Measurements from ENCODE around the gene SNX17.
"Not testable (repeated sequence)": the region's sequence is repeated elsewhere in the genome, so short reads cannot be mapped to it uniquely, and the experiment has no call there.

SNX17 gene, protein sequence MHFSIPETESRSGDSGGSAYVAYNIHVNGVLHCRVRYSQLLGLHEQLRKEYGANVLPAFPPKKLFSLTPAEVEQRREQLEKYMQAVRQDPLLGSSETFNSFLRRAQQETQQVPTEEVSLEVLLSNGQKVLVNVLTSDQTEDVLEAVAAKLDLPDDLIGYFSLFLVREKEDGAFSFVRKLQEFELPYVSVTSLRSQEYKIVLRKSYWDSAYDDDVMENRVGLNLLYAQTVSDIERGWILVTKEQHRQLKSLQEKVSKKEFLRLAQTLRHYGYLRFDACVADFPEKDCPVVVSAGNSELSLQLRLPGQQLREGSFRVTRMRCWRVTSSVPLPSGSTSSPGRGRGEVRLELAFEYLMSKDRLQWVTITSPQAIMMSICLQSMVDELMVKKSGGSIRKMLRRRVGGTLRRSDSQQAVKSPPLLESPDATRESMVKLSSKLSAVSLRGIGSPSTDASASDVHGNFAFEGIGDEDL

DNA sequence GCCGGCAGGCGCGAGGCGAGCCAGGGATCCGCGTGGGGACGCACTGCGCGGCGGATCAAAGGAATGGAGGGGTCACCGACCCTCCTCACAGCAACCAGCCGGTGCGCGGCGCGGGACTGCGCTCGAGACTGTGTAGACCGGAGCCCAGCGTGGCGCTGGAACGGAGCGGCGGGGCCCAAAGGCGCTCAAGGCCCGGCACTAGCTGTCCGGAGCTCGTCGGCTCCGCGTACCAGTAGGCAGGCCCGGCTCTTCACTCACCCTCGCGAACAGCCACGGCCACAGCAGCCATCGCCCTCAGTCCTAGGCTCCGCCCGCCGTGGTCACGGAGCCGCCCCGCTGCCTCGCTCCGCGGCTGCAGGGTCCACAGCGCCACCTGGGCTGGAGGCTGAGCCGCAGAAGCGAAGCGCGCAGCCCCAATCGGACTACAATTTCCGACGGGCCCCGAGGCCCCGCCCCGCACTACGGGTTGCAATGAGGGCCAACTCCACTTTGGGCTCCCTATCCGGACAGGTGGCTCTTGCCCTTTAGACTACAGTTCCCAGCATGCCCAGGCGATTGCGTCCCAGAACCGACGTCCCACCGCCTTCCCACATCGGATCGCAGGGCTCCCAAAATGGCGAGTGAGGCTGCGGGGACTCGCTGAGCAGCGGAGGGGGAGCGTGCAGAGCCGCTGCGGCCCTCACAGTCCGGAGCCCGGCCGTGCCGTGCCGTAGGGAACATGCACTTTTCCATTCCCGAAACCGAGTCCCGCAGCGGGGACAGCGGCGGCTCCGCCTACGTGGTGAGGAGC is at the start of gene SNX17, which contains the start of gene EIF2B4:
SNX17 (plus strand) TSS at position 591 of the 790 bp plus-strand sequence; CDS start at position 719, 128 bp downstream.
EIF2B4 (minus strand) TSS at position 313 of the 790 bp plus-strand sequence; CDS start at position 289, 24 bp downstream.
- peak; percentile 97 to 99 (median 99) for DNase-seq

DNA sequence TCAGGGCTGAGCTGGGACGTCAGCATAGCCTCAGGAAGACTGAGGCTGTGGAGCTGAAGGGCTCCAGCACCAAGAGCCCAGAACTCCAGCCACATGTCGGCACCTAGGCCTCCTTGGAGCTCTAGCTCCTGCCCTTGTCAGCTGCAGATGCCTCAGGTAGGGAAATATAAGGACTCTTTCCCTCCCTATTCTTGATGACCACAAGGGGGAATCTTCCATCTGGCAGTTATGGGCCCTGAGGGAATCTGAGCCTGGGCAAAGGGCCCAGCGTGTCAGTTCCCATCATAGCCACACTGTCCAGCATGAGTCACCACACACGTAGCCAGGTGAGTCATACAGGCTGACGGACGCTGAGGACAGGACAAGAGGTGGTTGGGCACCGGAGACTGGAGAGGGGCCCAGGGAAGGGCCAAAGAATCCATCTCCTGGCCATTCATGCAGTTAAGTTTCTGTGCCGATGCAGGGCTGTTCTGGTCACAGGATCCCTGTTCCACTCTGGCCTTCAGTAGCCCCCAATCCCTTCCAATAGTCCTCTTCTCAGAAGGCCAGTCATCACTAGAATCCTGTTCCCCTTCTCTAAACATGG is 49.4 kb upstream of the SNX17 start:
- no peak for DNase-seq

DNA sequence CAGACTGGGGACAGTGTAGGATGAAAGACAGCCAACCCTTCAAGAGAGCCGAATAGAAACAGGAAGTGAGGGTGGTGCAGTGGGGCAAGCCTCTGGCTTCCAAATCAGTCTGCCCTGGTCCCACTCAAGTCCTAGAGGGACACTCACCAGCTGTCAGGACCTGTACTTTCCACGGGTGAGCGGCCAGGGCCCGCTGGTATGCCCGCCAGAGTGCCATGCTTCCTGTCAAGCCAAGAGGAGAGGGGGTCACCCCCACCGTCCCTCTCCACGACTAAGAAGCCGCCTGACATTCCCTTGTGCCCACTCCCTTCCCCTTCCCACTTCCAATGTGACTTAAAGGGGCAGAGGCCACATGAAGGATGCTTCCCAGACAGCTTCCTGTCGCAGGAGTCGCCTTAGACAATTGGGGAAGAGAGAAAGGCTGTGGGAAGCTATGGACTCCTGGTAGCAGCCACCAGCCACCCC is 48.1 kb upstream of the SNX17 start:
- DNase-seq: peak in 2 of 6 experiments; percentile 3 to 24

DNA sequence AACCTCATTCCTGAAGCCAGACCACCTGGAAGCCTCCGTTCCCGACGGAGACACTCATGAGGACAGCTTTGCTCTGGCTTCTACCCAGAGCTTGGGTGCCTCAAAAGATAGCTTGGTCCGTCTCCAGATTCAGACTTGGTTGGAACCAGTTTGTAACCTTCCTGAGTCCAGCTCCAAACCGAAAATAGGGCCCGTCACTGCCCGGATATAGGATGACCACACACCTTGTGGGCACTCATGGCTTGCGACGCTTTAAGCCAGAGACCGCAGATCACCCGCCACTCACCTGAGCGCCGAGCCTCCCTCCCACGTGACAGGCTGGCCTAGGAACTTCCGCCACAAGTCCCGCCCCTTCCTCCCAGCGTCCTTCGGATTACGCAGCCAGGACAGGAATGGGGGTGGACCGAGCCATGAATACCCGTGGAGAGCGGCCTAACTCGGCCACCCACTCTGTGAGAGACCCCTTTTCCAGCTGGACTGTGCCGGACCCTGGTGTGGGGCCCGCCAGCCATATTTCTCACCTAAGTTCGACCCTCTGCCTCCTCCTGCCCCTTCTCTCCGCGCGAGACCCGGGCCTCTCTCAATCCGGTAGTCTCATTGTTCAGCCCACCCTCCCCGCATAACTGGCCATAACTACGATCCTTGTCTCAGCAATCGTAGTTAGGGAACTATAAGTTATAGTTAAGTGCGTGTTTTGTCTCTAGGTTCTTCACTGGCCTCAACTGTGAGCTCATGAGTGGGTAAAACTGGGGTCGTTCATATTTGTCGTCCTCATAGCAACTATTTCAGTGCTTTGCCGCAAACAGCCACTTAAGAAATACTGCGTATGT is 47.4 kb upstream of the SNX17 start, which contains the start of gene MPV17:
MPV17 (minus strand) TSS at position 332 of the 830 bp plus-strand sequence. CDS start 580 bp downstream, outside the sequence.
- DNase-seq: peak; percentile 61 to 84 (median 79)

DNA sequence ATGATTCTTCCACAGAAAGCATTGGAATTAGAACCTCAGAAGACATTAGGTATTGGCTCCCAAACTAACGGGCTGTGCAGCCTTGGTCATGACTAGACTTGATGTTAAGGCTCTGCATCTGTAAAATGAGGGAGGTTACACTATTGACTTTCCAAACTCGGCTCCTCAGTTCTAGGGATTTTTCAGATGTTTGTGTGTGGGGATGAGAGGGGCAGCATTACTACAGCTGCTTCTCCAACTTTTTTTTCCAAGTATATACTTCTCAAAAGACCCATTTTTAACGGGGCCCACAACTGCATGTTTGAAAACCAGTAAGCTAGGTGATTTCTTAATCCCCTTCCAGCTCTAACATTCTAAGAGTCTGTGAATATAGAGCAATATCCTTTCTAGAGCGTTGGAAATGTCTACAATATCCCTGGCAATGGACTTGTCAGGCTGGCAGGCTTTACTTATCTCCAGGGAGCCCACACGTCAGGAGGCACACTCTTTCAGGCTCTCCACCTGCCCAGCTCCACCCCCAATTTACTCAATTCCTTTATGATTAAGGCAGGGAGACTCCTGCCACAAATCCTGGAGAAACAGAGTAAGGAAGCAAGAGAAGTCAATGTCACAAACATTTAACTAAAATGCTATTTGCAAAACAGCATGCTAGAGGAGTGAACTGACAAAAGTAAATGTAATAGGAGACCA is 46.7 kb upstream of the SNX17 start:
- DNase-seq: no peak

DNA sequence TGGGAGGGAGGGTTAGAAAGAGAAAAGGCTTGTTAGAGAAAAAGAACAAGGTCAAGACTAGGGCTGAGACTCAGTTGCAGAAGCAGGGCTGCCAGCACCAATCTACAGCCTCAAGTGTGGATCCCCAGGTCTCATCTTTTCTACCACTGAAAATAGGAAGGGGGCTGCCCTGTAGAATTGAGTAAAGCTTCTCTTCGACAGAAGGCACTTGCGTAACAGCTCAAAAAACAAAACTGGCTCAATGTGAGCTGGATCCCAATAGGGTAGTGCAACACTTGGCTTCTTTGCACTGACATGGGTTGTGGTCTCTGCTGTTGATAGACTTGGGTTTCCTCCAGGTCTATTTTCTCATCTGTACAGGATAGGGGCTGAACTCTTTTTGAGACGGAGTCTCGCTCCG is 45.7 kb upstream of the SNX17 start:
- no peak for DNase-seq

DNA sequence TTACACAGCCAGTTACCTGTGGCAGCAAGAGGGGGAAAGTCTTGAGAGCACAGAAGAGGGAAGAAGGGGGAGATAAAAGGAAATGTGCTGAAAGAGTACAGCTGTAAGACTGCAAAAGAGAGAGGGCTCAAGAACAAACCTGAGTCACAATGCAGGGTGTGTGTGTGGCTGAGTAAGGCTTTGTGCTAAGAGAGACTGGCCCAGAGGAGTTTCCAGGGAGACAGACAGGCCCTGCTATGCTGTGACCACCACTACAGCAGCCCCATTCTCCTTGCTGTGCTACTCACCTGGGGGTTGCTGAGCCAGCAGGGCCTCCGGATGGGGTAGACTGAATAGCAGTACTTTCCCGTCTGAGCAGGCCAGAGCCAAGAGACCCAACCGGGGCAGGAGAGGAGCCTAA is 35.1 kb upstream of the SNX17 start:
- DNase-seq: no peak

DNA sequence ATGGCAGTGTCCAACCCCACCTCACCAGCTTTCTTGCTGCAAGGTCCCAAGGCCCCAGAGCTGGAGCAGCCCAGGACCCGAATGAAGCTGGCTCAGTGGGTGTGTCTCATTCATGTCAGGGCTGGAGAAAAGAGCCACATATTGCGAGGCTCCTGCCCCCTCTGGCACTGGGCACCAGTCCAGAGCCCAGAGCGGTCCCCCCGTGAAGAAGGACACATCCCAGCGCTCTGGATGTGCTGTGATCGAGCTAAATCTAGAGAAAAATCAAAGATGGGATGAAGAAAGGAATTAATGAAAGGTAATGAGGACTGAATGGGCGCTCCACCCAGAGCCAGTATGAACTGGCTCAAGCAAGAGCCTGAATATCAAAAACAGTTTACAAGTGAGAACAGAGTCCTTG is 34.2 kb upstream of the SNX17 start:
- DNase-seq: no peak

DNA sequence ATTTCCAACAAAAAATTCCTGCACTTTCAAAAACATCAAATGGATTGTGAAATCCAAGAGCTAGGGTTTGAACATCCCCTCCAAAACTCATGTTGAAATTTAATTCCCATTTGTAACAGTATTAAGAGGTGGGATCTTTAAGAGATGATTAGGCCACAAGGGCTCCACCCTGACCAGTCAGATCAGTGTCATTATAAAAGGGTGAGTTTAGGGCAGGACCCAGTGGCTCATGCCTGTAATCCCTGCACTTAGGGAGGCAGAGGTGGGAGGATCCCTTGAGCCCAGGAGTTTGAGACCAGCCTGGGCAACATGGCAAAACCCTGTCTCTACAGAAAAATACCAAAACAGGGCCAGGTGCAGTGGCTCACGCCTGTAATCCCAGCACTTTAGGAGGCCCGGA is 22.8 kb upstream of the SNX17 start:
- DNase-seq: no peak

DNA sequence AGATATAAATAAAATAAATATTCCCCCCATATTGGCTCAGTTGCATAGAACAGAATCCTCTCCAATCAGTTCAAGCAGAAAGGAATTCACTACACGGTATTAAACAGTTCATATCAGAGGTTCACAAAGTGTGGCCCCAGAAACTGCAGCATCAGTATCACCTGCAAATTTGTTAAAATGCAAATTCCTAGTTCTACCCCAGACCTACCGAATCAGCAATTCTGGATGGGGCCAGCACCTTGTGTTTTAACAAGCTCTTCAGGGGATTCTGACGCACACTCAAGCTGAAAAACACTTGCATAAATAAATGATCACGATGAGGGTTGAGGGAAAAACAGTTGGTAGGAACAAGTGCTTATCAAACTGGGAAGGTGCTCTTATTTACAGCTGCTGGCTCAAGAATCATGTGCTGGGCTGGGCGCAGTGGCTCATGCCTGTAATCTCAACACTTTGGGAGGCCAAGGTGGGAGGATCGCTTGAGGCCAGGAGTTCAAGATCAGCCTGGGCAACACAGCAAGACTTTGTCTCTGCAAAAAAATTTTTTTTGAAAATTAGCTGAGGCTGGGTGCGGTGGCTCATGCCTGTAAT is 20.2 kb upstream of the SNX17 start:
- no peak for DNase-seq

DNA sequence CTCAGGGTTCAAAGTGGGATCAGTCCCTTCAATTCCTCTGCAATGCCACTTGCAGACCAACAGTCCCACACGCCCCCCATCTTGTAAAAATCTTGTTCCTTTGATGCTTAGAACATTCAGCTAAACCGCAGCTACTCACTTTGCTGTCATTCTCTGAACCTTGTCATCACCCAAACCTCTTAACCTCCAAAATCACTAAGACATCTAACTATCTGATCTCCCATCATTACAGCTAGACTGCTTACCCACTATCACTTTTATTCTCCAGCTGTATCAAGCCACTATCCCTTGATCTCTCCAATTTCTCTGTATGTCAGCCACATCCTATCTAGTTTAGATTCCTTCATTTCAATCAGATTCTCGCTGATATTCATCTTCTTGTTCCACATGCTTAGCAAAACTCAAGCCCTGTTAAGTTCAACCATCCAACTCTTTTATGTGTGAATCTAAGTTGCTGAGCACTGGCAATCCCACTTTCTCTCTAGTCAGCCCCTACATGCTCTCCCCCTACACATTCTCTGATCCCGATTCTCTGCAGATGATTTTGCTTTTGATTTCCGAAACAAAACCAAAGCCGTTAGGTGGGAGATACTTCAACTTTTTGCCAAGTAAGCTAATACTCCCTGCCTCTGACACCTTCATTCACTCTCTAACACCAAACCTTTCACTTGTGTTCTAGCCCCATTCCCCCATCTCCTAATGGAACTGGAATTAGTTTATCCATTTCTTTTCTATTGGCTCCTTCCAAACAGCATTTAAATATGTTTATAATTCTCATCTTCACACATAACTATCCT is 18.4 kb upstream of the SNX17 start:
- DNase-seq: peak in 2 of 6 experiments; percentile 4 to 25

DNA sequence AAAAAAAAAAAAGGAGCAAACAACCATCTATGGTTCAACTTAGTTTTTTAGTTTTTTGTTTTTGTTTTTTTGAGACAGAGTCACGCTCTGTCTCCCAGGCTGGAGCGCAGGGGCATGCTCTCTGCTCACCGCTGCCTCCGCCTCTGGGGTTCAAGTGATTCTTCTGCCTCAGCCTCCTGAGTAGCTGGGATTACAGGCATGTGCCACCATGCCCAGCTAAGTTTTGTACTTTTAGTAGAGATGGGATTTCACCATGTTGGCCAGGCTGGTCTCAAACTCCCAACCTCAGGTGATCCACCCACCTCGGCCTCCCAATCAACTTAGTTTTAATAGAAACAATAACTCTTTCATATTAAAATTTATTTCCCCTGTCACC is 17.0 kb upstream of the SNX17 start:
- DNase-seq: not testable (repeated sequence)

DNA sequence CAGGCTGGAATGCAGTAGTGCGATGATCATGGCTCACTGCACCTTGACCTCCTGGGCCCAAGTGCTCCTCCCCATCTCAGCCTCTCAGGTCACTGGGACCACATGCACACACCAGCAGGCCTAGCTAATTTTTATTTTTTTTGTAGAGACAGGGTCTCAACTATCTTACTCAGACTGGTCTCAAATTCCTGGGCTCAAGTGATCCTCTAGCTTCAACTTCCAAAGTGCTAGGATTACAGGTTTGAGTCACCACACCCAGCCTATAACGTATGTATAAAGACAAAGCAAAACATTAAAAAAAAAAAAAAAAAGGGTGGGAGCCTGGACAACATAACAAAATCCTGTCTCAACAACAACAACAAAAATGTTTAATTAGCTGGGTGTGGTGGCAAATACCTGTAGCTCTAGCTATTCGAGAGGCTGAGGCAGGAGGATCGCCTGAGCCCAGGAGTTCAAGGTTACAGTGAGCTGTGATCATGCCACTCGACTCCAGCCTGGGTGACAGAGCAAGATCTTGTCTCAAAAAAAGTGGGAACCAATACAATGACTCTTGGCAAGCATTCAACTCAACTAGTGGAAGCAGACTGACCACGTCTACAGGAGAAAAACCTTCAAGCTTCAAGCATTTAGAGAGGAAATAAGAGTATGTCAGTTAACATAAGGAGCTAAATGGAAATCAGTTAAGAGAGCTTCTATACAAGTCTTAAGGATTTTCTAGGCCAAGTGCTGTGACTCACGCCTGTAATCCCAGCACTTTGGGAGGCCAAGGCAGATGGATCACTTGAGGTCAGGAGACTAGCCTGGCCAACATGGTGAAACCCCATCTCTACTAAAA is 16.4 kb upstream of the SNX17 start:
- no peak for DNase-seq

DNA sequence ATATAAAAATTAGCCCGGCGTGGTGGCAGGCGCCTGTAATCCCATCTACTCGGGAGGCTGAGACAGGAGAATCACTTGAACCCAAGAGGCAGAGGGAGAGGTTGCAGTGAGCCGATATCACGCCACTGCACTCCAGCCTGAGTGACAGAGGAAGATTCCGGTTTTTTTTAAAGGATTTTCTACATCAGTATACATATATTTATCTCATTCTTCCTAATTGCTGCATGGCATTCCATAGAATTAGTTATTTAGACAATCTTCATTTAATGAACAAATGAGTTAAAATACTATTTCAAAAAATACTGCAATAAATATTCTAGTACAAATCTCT is 15.9 kb upstream of the SNX17 start:
- no peak for DNase-seq

DNA sequence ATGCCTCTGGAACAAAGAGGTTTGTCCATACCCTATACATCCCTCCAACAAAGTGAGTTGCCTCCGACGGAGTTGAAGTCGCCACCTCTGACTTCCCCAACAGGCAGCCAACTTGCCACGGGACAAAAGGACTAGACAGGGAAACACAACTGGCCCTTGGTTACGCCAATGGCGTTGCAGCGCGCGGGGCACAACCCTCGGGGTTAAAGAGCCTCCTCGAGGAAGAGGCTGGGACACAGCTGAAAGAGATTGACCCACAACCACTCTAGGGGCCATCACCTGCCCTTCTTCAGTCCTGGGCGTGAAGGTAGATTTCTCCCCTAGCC is 14.4 kb upstream of the SNX17 start:
- peak in 1 of 6 experiments; percentile 56 for DNase-seq

DNA sequence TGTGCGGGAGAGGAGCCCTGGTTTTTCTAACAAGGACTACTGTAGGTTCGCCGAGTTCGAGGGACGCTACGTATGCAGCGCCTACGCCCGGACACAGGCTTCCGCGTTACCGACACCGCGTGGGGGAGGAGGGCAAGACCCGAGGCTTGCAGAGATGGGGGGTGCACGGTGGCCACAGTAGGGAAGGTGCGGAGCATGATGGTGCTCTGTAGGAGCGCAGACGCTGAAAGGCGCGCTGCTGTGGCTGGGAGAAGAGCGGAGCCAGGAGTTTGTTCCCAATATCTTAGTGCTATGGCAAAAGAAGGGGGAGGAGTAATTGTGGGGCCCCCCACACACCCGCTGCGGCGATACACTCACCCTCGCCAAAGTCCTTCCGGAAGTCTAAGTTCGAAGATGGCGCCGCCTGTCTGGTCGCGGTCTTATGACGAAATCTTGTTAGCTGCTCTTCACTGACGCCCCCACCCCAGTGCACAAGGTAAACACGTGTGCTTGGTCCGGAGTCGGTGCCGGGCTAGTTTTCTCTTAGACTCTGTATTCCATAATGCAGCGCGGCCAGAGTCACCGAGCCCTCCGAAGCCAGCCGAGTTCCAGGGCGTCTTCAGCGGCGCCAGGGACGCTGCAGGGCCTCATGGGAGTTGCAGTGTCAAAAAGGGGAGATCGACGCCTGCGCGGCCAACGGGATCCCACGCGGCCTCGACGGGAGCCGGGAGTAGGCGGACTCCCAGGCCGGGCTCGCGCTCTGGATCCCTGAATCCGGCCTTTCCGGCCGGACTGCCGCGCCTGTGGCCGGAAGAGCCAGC is 13.8 kb upstream of the SNX17 start, which contains the start of gene GTF3C2:
GTF3C2 (minus strand) TSS at position 383 of the 800 bp plus-strand sequence. CDS start 13,210 bp downstream, outside the sequence.
- peak; percentile 84 to 93 (median 90) for DNase-seq

DNA sequence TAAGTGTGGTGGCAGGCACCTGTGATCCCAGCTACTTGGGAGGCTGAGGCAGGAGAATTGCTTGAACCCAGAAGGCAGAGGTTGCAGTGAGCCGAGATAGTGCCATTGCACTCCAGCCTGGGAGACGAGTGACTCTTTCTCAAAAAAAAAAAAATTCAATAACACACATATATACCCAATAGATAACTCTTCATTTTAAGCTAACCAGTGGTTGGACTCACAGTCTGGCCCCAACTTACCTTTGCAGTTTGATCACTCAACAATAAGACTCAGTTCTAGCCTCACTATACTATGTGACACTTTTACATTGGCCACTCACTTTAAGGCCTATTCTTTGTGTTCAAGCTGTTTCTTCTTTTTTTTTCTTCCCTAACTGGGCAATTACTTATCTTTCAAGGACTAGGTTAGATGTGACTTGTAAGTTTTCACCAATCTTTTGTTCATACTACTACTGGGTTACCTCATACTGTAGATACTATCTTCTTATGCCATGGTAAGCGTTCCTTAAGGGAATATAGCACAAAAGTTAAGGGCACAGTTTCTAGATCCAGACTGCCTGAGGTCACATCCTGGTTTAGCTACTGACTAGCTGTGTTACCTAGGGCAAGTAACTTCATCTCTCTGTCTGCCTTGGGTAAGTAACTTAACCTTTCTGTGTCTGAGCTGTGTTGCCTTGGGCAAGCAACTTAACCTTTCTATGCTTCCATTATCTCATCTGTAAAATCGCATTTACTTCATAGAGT is 7.6 kb upstream of the SNX17 start:
- DNase-seq: no peak

DNA sequence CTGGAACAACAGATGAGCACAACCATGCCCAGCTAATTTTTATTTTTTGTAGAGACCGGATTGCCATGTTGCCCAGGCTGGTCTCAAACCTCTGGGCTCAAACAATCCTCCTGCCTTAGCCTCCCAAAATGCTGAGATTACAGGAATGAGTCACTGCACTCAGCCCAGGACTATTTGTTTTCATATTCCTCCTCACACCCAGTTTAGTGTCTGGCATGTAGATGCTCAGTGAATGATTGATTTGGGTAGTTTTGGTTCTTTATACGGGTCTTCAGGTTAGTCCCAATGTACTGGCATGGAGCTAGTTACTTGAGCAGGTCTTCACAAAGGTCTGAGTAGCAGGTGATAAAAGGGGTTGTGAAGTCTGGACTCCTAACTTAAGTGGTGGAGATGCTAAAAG is 6.5 kb upstream of the SNX17 start:
- DNase-seq: no peak

Data from stimulated activated naive CD4-positive, alpha-beta T cell (primary cell).